ENCODE results near the gene MTMR4.

DNA sequence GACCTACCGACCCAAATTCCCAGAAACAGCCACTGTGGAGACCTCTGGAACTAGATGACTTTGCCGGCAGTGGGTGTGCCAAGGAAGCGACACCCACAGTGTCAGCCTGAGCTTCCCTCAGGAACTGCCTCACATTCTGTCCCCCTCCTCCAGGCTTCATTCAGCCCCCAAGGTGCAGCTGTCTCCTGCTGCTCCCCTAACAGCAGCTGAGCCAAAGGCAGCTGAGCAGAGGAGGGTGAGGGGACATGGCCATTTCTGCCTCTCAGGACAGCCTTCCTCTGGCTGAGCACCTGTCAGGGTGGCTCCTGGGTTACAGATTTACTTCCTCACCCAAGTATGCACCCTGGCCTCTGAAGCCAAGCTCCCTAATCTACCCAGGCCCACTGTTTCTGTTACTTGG lies 22.1 kb upstream of the MTMR4 start:
- TF ChIP-seq, protein P1, sequence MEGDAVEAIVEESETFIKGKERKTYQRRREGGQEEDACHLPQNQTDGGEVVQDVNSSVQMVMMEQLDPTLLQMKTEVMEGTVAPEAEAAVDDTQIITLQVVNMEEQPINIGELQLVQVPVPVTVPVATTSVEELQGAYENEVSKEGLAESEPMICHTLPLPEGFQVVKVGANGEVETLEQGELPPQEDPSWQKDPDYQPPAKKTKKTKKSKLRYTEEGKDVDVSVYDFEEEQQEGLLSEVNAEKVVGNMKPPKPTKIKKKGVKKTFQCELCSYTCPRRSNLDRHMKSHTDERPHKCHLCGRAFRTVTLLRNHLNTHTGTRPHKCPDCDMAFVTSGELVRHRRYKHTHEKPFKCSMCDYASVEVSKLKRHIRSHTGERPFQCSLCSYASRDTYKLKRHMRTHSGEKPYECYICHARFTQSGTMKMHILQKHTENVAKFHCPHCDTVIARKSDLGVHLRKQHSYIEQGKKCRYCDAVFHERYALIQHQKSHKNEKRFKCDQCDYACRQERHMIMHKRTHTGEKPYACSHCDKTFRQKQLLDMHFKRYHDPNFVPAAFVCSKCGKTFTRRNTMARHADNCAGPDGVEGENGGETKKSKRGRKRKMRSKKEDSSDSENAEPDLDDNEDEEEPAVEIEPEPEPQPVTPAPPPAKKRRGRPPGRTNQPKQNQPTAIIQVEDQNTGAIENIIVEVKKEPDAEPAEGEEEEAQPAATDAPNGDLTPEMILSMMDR (IDR thresholded peaks at IDR 0.05): no peak
- TF ChIP-seq POLR2A (IDR thresholded peaks at IDR 0.05): no peak

Data from tibial nerve (tissue), 3 donors.